Right ventricle myocardium inferior (tissue), 1 donor: ENCODE data around the gene MACO1. TPM values are rescaled to one million over a fixed set of nuclear protein-coding genes. Genes with fewer than 3 reads are reported as not detected.

ENCODE experiments used
- ATAC-seq: fragments of 200-7000 bp; cut with Tn5 transposase; one replicate; pipeline ENCODE4 v1.9.1; 2020; ENCODE audit warnings: mild to moderate bottlenecking, moderate library complexity
- DNase-seq: peaks from one replicate; pipeline ENCODE4 v3.0.0; 2021; ENCODE audit errors: missing footprints
- intact Hi-C: fragments of 100-400 bp; cut with DNase I; formaldehyde crosslinking; loops from one replicate; pipeline ENCODE4 v1.11.0; 2022
- total RNA-seq: library from RNA; stranded (reverse); fragmentation: NEBNext Ultra II Directional; extraction: Animal tissue kit (Norgen Biotek cat#: 25700); gene quantifications from one replicate; pipeline ENCODE4 v1.2.1, GENCODE V29; 2021
- donor health status: DM: no; HTN: yes; CAD: no; lungs with severe emphysema.

The MACO1 gene
- total RNA-seq, 1 donor from 2014 or later: 13.7 TPM

DNA sequence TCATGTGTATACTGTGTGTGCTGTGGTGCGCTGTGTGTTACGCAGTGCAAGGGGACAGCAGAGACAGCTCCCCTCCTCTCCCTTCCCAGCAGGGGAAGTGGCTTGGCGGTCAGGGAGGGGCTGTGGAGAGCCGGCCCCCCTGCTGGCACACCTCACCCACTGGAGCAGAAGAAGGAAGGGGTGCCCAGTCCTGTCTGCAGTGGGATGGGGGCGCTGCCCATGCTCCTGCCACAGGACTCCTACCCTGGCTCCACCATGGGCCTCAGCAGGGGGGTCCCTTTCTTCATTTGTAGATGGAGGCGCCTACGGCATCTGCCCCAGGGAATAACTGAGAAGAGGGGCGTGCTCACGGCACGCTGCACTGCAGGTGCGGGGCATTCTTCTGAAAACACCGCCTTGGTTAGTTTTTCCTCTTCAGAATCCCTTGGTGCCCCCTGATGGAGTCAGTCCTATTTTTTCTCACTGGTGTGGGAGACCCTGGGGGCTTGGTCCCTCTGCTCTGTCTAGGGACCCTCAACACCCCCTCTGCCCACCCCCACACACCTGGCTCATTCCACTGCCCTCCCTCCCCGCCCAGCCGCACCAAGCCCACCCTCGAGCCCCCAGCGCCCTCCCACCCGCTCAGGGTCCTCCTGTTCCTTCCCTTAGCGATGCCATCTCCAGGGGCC lies 99.0 kb downstream of the MACO1 start:
- DNase-seq: no peak

DNA sequence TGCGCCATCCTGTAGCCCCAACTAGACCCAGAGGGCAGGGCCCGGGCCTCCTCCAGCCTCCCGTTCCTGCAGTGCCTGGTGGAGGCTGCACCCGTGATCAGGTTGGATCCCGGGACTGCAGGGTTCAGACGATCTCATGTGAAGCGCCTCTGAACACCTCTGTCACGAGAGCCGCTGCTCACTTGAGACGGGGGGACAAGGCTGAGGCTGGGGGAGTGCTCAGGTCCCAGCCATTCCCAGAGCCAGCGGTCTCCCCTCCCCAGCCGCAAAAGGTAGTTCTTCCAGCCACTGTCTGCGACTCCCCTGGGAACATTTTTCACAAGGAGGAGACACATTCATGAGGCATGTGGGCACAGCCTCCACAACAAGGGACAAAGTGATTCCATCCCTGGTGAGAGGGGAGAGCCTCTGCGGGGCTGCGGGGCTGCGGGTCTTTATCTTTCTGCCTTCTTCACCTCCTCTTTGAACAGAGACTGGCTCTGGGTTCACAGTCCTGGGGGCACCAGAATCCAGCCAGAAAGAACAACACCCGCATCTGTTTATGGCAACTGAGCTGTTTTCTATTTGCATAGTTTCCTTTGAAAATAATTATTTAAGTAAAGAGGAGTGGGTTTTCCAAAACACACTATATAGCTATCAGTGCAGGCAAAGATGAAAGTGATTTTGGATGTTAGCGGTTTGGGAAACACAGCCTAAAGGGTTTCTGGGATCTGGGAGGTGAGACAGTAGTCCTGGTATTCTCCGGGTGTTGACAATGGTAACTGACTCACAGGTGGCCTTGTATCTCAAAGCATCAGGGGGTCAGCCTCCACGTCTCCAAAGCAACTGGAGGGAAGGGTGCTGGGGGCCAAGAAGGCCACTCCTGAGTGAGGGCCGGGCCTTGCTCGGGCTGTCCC lies 99.7 kb downstream of the MACO1 start:
- no peak for ATAC-seq
- intact Hi-C loops: no loop called here

More for the DNA sequence above, 99.0 kb downstream of the MACO1 start:
- intact Hi-C loops: no loop called here
- peak; percentile 13 for ATAC-seq

DNA sequence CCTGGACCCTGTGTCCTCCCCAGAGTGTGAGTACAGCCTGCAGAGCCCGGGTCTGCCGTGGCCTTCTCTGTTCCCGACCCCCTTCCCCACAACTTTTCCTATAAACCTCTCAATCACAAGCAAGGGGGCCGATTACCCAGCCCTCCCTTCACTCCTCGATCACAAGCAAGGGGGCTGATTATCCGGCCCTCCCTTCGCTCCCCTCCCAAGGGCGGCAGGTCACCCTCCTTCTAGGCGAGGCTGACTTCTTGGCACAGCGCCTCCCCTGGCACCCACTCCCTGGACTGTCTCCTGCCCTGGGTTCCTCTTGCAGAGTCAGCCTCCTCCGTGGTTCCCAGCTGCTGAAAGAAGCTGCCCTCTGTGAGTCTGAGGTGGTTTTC lies 100.4 kb downstream of the MACO1 start:
- peak; percentile 13 for ATAC-seq
- no peak for DNase-seq
- intact Hi-C loops: no loop called here

More for the DNA sequence above, 99.7 kb downstream of the MACO1 start:
- DNase-seq: no peak

DNA sequence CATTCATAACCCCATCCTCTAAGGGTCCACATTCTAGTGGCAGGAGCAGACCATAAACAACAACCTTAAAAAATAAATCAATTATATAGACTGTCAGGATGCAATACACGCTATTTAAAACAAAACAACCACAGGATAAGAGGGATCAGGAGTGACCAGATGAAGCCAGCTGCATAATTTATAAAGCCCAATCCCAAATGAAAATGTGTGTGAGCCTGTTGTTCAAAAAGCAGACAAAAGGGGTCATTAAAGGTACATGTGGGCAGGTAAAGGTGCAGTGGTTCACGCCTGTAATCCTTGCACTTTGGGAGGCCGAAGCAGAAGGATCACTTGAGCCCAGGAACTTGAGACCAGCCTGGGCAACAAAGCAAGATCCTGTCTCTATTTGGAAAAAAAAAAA lies 102.3 kb downstream of the MACO1 start:
- intact Hi-C loops: no loop called here
- no peak for ATAC-seq
- no peak for DNase-seq

DNA sequence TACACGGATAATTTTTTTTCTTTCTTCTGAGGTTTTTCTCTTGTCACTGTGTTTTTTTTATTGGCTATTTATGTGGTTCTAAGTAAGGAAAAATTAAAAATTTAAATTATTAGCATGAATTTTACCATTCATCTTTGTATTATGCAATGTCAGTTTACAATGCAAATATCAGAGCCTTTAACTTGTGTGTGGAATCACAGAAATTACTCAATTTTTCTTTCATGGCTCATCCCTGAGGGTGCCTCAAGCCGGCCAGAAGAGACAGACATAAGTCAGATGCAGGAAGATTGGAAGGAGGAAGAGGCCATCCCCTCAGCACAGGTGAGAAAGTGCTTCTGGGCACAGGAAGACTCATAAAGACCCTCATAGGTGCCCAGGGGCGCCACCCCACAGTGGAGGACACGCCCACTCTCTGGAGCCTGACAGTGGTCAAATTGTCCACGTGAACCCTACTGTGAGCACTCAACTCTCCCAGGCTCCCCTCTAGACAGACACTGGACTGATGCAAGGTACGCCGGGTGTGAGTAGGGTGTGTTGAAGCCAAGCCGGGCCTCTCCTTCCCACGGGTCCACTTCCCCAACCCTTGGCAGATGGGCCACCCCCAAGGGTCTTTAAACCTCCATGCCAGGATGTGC lies 103.2 kb downstream of the MACO1 start:
- ATAC-seq: no peak
- intact Hi-C loops: no loop called here
- DNase-seq: no peak

DNA sequence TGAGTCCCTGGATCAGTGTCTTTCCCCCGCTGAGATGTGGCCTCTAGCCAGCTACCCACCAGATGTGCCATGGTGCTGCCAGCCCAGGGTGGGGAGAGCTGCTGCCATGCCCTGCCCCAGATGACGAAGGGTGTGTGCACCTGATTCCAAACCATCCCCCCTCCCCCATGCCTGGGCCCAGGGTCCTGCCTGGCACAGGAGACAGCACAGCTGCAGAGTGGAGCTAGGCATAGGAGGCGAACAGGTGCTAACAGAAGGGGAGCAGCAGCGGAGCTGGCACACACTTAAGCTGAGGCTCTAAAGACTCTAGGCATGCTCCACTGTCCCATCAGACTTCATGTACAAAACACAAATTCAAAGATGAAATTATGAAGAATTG lies 103.7 kb downstream of the MACO1 start:
- intact Hi-C loops: no loop called here
- DNase-seq (no peak), ATAC-seq (no peak)

DNA sequence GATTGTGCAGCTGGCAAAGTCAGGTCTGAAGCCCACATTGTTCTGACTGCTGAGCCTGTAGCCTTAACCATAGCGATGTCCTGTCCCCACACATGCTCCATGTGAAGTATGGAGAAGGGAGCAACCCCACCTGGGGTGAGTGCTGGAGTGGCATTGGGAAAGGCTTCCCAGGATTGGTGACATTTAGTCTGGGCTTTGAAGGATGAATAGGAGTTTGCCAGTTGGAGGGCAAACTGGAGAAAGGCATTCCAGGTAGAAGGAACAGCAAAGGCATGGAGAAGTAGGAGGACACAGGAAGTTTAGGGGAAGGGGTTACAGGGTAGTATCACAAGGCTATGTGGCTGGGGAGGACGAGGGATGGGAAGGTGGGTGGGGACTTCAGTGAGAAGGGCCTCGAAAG lies 105.4 kb downstream of the MACO1 start:
- intact Hi-C loops: no loop called here
- DNase-seq (no peak), ATAC-seq (no peak)

DNA sequence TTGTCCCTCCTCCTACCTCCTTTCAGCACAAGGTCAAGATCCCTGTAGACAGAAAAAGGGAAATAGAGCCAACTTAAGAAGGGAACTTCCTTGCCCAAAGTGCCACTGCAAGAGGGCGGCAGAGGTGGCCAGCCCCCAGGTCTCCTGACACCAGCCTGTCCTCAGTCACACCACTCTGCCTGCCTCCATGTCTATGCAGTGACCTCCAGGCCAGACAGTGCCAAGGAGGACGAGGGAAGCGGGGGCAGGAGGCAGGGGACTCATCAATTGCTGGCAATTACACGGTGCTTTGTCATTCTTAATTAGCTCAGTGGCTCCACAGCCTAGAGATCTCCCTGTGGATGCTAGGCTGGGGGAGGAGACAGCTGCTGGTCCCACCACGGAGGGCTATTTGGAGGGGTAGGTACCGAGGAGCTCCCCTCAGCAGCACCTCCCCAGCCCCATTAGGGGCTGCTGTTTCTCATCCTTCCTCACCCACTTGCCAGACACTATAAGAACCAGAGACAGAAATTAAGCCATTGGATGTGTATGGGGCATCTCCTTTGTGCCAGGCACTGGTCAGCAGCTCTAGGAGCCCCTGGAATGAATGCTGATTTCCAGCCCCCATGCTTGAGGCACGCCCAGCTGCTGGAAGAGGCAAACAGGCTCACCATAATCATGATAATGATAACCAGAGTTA lies 106.6 kb downstream of the MACO1 start:
- DNase-seq: no peak
- no peak for ATAC-seq
- intact Hi-C loops: no loop called here

DNA sequence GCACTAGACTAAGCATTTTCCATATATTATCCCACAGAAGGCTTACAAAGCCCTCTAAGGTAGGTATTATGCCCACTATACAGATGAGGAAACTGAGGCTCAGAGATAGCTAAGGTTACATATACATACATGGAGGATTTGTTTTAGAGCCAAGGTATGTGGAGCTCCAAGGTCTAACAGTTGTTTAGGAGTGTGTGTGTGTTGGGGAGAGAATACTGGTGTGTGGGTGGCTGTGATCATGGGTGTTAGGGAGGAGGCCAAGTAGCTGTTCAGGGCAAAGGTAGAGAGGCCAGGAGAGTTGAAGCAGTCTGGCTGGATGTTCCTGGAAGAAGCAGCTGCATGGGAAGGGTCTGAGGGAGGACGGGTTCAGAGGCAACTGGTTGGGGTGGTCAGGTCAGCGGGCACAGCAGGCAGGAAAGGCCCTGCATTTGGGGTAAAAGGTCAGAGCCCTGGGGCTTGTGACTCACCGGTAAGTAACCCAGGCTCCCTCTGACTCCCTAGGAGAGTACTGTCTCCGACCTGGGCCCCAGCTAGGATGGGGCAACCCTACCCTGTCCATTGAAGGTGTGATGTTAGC lies 107.6 kb downstream of the MACO1 start:
- ATAC-seq (no peak), DNase-seq (no peak)
- intact Hi-C loops: no loop called here

DNA sequence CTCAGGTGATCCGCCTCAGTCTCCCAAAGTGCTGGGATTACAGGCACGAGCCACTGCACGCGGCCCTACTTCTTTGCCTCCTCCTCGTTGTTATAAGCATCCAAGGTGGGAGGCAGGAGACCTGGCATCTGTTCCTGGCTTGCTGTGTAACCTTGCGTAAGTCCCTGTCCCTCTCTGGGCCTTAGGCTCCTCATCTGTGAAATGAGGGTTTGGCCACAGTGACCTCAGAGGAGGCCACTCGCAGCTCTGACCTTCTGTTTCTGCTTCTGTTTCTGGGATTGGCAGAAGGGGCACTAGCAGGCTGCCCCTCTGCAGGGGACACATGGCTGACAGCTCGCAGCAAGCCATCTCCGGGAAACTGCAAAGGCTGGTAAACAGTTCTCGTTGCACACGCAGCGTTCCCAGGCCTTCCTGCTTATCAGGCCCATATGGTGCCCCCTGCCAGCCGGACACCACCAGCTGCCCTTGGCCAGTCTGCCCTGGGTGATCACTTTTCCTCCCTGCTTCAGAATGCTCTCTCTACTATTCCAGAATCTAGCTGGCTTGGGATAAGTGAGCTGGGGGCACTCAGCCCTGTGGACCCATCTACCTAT lies 110.1 kb downstream of the MACO1 start:
- ATAC-seq (no peak), DNase-seq (no peak)
- intact Hi-C loops: loop anchor here (5.0 kb wide), 1 partner anchor 256 kb away; no protein-coding TSS in a partner anchor

DNA sequence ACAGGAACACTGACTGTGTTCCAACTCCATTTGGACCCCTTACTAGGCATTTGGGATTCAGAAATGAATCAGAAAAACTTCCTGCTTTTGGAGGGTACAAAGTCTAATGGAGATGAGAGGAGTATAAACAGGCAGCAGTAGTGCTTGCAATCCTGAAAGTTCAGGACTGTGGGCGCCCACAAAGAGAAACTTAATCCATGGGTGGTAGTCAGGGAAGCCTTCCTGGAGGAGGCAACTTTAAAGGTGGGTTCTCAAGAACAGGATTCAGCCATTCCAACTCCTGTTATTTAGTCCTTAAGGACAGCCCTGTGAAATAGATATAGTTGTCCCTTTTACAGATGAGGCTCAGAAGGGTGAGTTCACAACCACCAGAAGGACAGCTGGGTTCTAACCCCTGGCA lies 110.7 kb downstream of the MACO1 start:
- ATAC-seq (no peak), DNase-seq (no peak)
- intact Hi-C loops: loop anchor here (5.0 kb wide), 1 partner anchor 256 kb away; no protein-coding TSS in a partner anchor

DNA sequence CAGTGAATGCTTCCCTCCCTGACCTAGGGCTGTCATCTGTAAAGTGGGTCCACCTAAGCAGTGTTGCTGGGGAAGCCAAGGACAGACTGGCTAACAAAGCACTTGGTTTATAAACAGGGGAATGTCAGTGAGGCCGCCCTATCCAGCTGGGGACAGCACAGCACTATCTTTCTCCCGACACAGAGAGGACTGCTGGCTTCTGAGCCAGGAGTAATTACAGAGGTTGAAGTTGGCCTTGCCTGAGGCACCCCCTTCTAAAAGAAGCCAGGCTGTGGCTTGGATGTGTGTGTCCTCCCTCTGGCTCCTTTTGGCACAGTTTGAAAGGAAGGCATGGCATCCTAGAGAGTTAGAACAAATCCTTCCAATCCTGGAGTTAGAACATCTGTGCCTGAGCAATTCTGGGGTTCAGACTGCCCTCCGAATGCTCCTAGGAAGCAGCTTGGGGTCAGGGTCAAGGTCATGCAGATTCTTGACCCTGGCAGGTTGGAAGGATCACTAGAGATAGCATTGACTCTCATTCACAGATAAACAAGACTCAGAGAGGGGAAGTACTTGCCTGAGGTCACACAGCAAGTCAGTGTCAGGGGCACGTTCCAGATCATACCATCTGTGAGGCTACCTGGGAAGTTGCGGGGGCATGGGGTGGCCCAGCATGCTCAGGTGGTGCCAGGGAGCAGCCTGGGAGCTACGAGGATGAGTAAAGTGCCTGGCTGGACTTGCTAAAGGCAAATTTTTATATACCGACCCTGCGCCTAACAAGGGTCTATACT lies 111.4 kb downstream of the MACO1 start:
- DNase-seq (no peak), ATAC-seq (no peak)
- intact Hi-C loops: loop anchor here (5.0 kb wide), 1 partner anchor 255 kb away; no protein-coding TSS in a partner anchor

DNA sequence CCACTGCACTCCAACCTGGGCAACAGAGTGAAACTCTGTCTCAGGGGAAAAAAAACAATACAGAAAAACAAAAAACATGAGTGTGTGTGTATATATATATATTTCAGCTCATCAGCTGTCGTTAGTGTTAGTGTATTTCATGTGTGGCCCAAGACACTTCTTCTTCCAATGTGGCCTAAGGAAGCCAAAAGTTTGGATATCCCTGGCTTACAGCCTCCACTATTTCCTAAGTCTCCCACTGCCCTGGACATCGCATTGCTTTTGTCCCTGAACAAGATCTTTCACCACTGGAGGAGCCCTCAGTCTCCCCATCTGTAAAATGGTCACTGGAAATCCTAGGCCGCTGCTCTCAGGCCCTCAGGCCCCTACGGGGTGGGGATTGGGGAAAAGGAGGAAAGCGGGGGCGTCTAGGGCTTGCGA lies 112.3 kb downstream of the MACO1 start:
- intact Hi-C loops: loop anchor here (5.0 kb wide), 1 partner anchor 254 kb away; no protein-coding TSS in a partner anchor
- ATAC-seq (no peak), DNase-seq (no peak)

DNA sequence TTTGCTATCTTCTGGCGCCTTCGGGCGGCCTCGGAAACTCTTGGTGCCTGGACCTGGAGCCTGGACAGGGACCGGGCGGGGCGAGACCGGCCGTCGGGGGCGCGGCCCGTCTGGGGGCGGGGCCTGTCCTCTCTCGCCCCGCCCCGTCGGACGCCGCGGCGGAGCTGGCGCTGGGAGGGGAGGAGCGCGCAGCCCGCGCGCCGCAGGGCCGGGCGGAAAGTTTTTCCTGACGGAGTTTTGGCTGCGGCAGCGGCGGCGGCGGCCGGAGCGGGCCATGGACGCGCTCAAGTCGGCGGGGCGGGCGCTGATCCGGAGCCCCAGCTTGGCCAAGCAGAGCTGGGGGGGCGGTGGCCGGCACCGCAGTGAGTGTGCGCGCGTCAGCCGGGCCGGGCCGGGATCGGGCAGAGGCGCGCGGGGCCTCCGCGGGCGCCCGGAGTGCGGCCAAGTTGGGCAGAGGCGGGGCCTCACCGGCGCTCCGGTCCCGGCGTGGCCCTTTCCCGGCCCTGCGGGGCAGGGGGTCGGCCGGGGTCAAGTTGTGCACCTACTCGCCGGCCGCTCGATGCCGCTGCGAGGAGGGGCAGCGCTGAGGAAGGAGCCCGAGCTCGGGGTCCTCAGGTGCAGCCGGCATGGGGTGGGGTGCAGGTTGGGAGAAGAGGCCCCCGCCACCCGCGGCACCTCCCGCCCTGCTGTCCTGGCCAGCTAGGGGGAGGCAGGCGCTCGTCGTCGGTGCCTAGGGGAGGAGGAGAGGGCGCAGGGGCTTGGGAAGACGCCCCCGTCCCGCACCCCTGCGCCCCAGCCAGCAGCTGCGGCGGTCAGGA lies 112.9 kb downstream of the MACO1 start, which contains the start of gene LDLRAP1:
TSS of gene LDLRAP1 (plus strand) at position 182 of the 818 bp plus-strand sequence. CDS start at position 275, 93 bp downstream.
- DNase-seq (peak; percentile 91), ATAC-seq (peak; percentile 97)
- intact Hi-C loops: loop anchor here (5.0 kb wide), 1 partner anchor 254 kb away; no protein-coding TSS in a partner anchor

DNA sequence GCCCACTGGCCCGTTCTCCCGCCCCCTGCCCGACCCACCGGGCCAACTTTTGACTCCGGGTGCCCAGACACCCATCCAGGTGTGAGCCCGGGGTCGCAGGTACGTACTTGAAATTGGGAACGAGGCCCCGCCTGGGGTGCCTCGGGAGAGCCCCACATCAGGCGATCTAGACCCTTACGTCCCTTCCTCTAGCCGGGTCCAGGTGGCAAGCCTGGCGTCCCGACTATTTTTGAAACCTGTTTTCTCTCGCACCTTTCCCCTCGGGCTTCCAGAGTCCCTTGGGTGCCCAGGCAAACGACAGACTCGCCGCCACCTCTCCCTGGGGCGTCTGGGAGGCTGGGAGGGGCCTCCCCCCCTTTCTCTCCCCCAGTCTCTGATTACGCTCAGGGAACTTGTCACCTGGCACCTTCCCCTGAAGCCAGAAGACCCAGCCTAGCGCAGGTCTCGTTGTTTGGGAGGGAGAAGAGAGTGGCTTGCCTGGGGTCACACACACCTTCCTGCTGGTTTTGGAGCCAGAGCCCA lies 113.6 kb downstream of the MACO1 start:
- DNase-seq: no peak
- ATAC-seq: no peak
- intact Hi-C loops: loop anchor here (5.0 kb wide), 1 partner anchor 253 kb away; no protein-coding TSS in a partner anchor

DNA sequence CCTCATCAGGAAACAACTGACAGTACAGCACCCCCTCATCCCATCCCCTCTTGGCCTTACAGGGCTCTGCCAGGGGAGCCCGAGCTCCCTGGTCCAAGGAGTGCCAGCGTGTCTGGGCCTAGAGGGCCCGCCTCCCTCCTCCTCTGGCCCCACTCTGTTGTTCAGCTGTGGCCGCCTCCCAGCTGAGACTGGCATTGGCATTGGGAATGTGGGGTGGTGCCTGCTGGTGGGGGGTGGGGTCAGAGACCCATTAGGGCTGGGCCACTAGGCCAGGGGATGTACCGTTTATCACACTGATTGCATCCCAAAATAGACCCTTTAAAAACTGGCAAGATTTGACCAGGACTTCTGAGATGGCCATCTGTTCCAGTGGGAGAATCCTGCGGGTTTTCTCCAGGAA lies 114.1 kb downstream of the MACO1 start:
- ATAC-seq: peak; percentile 5
- intact Hi-C loops: loop anchor here (5.0 kb wide), 2 partner anchors 72 to 252 kb away; partner anchors contain the start of gene MAN1C1
- no peak for DNase-seq
